ENCODE data around the gene C1QTNF6.

- TF ChIP-seq, protein P1, sequence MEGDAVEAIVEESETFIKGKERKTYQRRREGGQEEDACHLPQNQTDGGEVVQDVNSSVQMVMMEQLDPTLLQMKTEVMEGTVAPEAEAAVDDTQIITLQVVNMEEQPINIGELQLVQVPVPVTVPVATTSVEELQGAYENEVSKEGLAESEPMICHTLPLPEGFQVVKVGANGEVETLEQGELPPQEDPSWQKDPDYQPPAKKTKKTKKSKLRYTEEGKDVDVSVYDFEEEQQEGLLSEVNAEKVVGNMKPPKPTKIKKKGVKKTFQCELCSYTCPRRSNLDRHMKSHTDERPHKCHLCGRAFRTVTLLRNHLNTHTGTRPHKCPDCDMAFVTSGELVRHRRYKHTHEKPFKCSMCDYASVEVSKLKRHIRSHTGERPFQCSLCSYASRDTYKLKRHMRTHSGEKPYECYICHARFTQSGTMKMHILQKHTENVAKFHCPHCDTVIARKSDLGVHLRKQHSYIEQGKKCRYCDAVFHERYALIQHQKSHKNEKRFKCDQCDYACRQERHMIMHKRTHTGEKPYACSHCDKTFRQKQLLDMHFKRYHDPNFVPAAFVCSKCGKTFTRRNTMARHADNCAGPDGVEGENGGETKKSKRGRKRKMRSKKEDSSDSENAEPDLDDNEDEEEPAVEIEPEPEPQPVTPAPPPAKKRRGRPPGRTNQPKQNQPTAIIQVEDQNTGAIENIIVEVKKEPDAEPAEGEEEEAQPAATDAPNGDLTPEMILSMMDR (IDR thresholded peaks at IDR 0.05; ENCODE audit: poor library complexity), result no peak
- TF ChIP-seq EZH2 (IDR thresholded peaks at IDR 0.05; ENCODE audit: borderline replicate concordance), result no peak
- no peak for TF ChIP-seq EZH2phosphoT487 (IDR thresholded peaks at IDR 0.05; ENCODE audit: low read depth, severe bottlenecking, unreplicated experiment)
Measured at GRCh38 chr22:37213941-37214730, 26.1 kb upstream of the C1QTNF6 start.

Measured in hepatocyte (in vitro differentiated cells).